ENCODE data around the gene CDC23. TPM values are rescaled to one million over a fixed set of nuclear protein-coding genes. Genes with fewer than 3 reads are reported as not detected.

CDC23 gene
- total RNA-seq, 1 experiment from 2014 or later = 41.3 TPM

DNA sequence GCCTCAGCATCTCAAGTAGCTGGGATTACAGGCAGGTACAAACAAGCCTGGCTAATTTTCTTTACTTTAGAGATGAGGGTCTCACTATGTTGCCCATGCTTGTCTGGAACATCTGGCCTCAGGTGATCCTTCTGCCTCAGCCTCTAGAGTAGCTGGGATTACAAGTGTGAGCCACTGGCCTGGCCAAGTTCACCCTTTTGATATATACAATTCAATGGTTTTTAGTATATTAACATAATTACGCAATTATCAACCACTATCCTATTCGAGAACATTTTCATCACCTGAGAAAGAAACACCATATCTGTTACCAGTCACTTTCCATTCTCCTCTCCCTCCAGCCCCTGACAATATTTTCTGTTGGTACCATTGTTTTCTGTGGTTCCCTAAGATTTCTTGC lies 3.7 kb upstream of the CDC23 start:
- Mint-ChIP-seq H3K4me3 (no peak overlapping the region), H3K27me3 (ENCODE audit: low read depth) (peaks cover 2% of the 10 kb centered on the region), H3K36me3 (ENCODE audit: insufficient read depth in 1 of 3, low read depth in 3 of 3) (peaks cover 0 to 7% (median 5%) of the 10 kb centered on the region in 3 experiments; a peak in 3 of 7 replicates), H3K9me3 (peaks cover 9 to 13% of the 10 kb centered on the region in 2 experiments), H3K27ac (no peak overlapping the region), H3K4me1 (peaks cover 2 to 10% of the 10 kb centered on the region in 2 experiments; a peak in 2 of 4 replicates)
- H3K18ac ChIP-seq (ENCODE audit: insufficient read length, low read depth, low read length) = no peak overlapping the region
- H3K79me1 ChIP-seq (ENCODE audit: insufficient read depth, low read depth, low read length, poor library complexity, severe bottlenecking) = no peaks in the 10 kb centered on the region
- H3K4me2 ChIP-seq (ENCODE audit: insufficient read depth, insufficient read length, low read length) = no peak overlapping the region
- no peak overlapping the region for H3K4ac ChIP-seq (ENCODE audit: low read depth, low read length)
- H3K79me2 ChIP-seq (ENCODE audit: insufficient read depth, low read length) = peaks cover 6% of the 10 kb centered on the region
- H2BK20ac ChIP-seq (ENCODE audit: low read depth, low read length, poor library complexity, severe bottlenecking) = no peak overlapping the region
- H4K91ac ChIP-seq (ENCODE audit: insufficient read length, low read depth, low read length) = no peak overlapping the region
- no peak overlapping the region for H2BK15ac ChIP-seq (ENCODE audit: low read depth, low read length)
- no peak overlapping the region for H4K8ac ChIP-seq (replicated peaks; ENCODE audit: insufficient read length, low read depth, low read length)
- H2BK12ac ChIP-seq (ENCODE audit: insufficient read length, low read depth, low read length) = no peak overlapping the region
- no peak overlapping the region for H2AFZ ChIP-seq (ENCODE audit: low read length)
- no peaks in the 10 kb centered on the region for H3K9me3 ChIP-seq (ENCODE audit: control insufficient read depth, low read depth, low read length)
- no CpG with 5 or more reads among the region's 2 CpGs for WGBS (ENCODE audit: extremely low coverage, insufficient read length, low lambda C conversion rate)
- H3T11ph ChIP-seq (ENCODE audit: low read length) = no peak overlapping the region
- H2AK5ac ChIP-seq (ENCODE audit: insufficient read length, low read length) = no peak overlapping the region
- H4K20me1 ChIP-seq (ENCODE audit: control insufficient read depth, insufficient read depth, insufficient read length) = no peaks in the 10 kb centered on the region
- no peak overlapping the region for H2BK120ac ChIP-seq (ENCODE audit: low read depth, low read length, poor library complexity, severe bottlenecking)
- H3K14ac ChIP-seq (ENCODE audit: insufficient read depth, low read length) = no peak overlapping the region
- H3K23me2 ChIP-seq (ENCODE audit: insufficient read length, low read depth, low read length, poor library complexity, severe bottlenecking) = peaks cover 3% of the 10 kb centered on the region
- H3K23ac ChIP-seq (ENCODE audit: insufficient read length, low read depth, low read length) = no peak overlapping the region
- no peak overlapping the region for H3K27ac ChIP-seq (ENCODE audit: insufficient read length, low read depth, low read length)
- TF ChIP-seq CTCF (conservative IDR thresholded peaks at IDR 0.05) = no peak
- no peak overlapping the region for H3K56ac ChIP-seq (ENCODE audit: insufficient read length, low read depth, low read length)
- H3K4me1 ChIP-seq (ENCODE audit: insufficient read depth, low read length) = no peaks in the 10 kb centered on the region
- no peak overlapping the region for H2BK5ac ChIP-seq (ENCODE audit: insufficient read length, low read length)
- no peak for DNase-seq
- no peak overlapping the region for H4K5ac ChIP-seq (ENCODE audit: insufficient read length, low read depth, low read length)
- H3K27me3 ChIP-seq (ENCODE audit: insufficient read depth, low read length) = no peaks in the 10 kb centered on the region
- H3K9ac ChIP-seq (ENCODE audit: extremely low read depth, insufficient read length, low read length) = no peak overlapping the region

All from H9 (cell line).